IPS-18a (cell line): Measurements from ENCODE around the gene NUP210.

Source experiments
- H3K27ac ChIP-seq: one replicate; pipeline ENCODE4 v1.5.1; 2013; ENCODE audit warnings: low read length
- H3K27me3 ChIP-seq: one replicate; pipeline ENCODE4 v1.6.1; 2013; ENCODE audit warnings: mild to moderate bottlenecking, low read length; ENCODE audit not compliant: control insufficient read depth, insufficient read depth
- H3K36me3 ChIP-seq: one replicate; pipeline ENCODE4 v1.6.1; 2013; ENCODE audit warnings: low read depth, low read length; ENCODE audit not compliant: control insufficient read depth
- H3K4me1 ChIP-seq: one replicate; pipeline ENCODE4 v1.6.1; 2013; ENCODE audit warnings: low read depth, low read length; ENCODE audit not compliant: control insufficient read depth
- H3K4me3 ChIP-seq: one replicate; pipeline ENCODE4 v1.5.1; 2013; ENCODE audit warnings: low read length
- H3K9ac ChIP-seq: one replicate; pipeline ENCODE4 v1.6.1; 2013; ENCODE audit warnings: mild to moderate bottlenecking, low read length, moderate library complexity
- H3K9me3 ChIP-seq: one replicate; pipeline ENCODE4 v1.6.1; 2013; ENCODE audit warnings: low read depth, low read length; ENCODE audit not compliant: control insufficient read depth

Gene NUP210

DNA sequence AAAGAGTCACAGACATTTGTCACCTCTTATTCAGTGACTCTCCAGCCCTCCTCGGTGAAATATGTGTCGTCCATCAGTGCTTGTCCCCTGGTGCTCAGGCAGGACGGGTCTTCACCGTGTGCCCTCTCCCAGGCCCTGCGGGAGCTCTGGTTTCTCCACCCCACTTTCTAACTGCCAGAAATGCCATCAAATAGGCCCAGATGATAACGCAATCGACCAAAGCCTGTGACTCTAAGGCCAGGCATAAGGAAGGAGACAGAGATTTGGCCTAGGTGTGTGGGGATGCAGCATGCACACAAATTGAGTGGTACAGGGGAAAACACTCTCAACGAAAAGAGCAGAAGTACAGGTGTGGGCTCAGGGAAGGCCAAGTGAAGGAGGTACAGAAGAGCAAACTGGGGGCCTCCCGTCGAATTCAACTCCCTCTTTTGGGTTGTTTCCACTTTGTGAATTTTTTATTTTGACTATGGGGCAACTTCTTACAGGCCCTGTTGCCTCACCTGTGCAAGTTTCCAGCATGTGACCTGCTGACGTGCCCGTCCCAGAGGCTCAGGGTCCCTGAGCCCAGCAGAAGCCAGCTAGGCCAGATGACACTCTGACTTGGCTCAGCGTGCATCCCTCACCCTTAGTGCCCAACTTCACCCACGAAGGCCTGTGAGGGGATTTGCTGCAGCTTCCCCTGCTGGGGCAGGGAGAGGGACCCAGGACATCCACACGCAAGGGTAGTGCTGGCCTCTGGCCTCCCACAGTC, 4.7 kb downstream of the NUP210 start:
- Histone ChIP-seq H3K9ac (no peak overlapping the region), H3K27me3 (peaks cover 8% of the 10 kb centered on the region), H3K9me3 (no peaks in the 10 kb centered on the region), H3K4me1 (no peaks in the 10 kb centered on the region), H3K36me3 (no peaks in the 10 kb centered on the region), H3K4me3 (no peak overlapping the region), H3K27ac (no peak overlapping the region)

- Histone ChIP-seq H3K27me3 (peaks cover 6% of the 10 kb centered on the region), H3K27ac (no peak overlapping the region), H3K36me3 (no peaks in the 10 kb centered on the region), H3K9me3 (no peaks in the 10 kb centered on the region), H3K4me3 (no peak overlapping the region), H3K9ac (no peak overlapping the region), H3K4me1 (no peaks in the 10 kb centered on the region)
Measured at GRCh38 chr3:13414040-13414729, 5.9 kb downstream of the NUP210 start.

DNA sequence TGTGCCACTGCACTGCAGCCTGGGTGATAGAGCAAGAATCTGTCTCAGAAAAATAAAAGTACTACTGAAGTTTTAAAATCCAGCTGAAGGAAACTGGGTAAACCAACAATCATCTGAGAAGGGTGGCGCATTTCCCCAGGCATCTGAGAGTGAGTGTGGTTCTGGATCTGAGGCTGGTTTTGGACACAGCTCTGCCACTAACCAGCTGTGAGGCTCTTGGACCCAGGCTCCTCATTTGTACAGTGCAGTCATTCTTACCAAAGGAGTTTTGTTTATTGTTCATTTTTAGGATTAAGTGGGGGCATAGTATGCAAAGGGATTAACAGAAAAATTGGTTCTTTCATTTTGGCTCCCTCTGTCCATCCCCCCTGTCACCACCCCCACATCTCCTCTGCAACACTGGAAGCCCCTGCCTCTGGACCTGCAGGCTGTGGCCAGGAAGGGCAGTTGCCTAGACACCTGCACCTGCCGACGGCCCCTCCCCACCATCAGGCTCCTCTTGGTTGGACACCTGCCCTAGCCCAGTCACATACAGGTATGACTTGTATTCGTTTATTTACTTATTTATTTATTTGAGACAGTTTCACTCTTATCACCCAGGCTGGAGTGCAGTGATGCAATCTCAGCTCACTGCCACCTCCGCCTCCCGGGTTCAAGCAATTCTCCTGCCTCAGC, 8.8 kb downstream of the NUP210 start:
- no peak overlapping the region for H3K4me3 ChIP-seq
- no peak overlapping the region for H3K9ac ChIP-seq
- H3K9me3 ChIP-seq: no peaks in the 10 kb centered on the region
- no peaks in the 10 kb centered on the region for H3K4me1 ChIP-seq
- no peak overlapping the region for H3K27ac ChIP-seq
- H3K27me3 ChIP-seq: no peaks in the 10 kb centered on the region
- no peaks in the 10 kb centered on the region for H3K36me3 ChIP-seq

GRCh38 chr3:13408890-13409289, 11.2 kb downstream of the NUP210 start:
- Histone ChIP-seq H3K27me3 (no peaks in the 10 kb centered on the region), H3K36me3 (no peaks in the 10 kb centered on the region), H3K4me3 (no peak overlapping the region), H3K4me1 (no peaks in the 10 kb centered on the region), H3K9me3 (no peaks in the 10 kb centered on the region), H3K27ac (no peak overlapping the region), H3K9ac (no peak overlapping the region)

DNA sequence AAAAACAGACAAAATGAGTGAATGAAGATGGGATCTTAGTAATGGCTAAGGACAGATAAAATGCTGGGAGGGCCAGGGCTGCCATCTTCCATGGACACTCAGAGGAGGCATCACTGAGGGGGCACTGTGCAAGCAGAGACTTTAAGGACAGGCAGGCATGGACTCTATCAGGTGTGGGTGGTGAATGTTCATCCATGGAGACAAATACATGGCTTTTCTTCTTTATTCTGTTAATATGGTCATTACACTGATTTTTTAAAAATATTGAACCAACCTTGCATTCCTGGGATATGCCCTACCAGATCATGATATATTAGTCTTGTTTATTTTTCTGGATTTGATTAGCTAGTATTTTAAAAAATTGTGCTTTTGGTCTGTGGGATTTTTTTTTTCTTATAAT, 12.2 kb downstream of the NUP210 start:
- H3K9me3 ChIP-seq: no peaks in the 10 kb centered on the region
- H3K9ac ChIP-seq: no peak overlapping the region
- no peaks in the 10 kb centered on the region for H3K36me3 ChIP-seq
- H3K4me1 ChIP-seq: no peaks in the 10 kb centered on the region
- no peak overlapping the region for H3K27ac ChIP-seq
- H3K27me3 ChIP-seq: no peaks in the 10 kb centered on the region
- H3K4me3 ChIP-seq: no peak overlapping the region

GRCh38 chr3:13407475-13407874, 12.6 kb downstream of the NUP210 start:
- Histone ChIP-seq H3K36me3 (no peaks in the 10 kb centered on the region), H3K9me3 (no peaks in the 10 kb centered on the region), H3K27me3 (no peaks in the 10 kb centered on the region), H3K4me3 (no peak overlapping the region), H3K4me1 (no peaks in the 10 kb centered on the region), H3K9ac (no peak overlapping the region), H3K27ac (no peak overlapping the region)

DNA sequence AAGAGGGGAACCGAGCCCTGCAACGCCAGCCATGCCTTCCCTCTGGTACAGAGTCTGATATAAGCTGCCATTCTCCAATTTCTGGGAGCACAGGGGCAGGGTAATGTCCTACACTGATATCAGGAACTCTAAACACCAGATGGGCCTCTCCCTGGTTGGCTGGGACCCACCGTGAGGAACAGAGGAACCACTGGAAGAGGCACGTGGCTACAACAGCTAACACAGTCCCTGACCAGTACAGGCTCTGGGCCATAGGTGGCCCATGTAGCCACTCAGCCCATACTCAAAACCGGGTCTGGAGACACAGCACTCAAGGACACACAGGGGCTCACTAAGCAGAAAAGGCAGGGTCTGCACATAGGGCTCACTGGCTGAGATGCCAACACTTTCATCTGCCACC, 13.9 kb downstream of the NUP210 start:
- Histone ChIP-seq H3K27ac (no peak overlapping the region), H3K9me3 (no peaks in the 10 kb centered on the region), H3K36me3 (no peaks in the 10 kb centered on the region), H3K9ac (no peak overlapping the region), H3K27me3 (no peaks in the 10 kb centered on the region), H3K4me1 (no peaks in the 10 kb centered on the region), H3K4me3 (no peak overlapping the region)

DNA sequence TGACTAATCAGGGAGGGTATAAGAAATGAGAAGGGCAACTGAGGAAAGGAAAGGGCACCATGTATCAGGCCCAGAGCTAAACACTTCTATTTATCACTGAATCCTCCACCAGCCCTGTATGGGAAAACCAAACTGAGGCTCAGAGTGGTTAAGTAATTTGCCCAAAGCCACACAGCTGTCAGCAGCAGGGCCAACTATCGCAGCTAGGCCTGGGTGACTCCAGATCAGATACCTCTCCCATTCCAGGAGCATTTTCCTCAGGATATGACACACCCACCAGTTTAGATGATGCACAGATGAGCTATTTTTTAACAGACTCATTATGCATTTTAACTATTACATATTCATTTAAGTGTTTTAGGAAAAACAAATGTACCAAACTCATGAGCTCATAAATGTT, 14.5 kb downstream of the NUP210 start:
- Histone ChIP-seq H3K27ac (no peak overlapping the region), H3K27me3 (no peaks in the 10 kb centered on the region), H3K9me3 (no peaks in the 10 kb centered on the region), H3K9ac (no peak overlapping the region), H3K36me3 (no peaks in the 10 kb centered on the region), H3K4me3 (no peak overlapping the region), H3K4me1 (no peaks in the 10 kb centered on the region)

DNA sequence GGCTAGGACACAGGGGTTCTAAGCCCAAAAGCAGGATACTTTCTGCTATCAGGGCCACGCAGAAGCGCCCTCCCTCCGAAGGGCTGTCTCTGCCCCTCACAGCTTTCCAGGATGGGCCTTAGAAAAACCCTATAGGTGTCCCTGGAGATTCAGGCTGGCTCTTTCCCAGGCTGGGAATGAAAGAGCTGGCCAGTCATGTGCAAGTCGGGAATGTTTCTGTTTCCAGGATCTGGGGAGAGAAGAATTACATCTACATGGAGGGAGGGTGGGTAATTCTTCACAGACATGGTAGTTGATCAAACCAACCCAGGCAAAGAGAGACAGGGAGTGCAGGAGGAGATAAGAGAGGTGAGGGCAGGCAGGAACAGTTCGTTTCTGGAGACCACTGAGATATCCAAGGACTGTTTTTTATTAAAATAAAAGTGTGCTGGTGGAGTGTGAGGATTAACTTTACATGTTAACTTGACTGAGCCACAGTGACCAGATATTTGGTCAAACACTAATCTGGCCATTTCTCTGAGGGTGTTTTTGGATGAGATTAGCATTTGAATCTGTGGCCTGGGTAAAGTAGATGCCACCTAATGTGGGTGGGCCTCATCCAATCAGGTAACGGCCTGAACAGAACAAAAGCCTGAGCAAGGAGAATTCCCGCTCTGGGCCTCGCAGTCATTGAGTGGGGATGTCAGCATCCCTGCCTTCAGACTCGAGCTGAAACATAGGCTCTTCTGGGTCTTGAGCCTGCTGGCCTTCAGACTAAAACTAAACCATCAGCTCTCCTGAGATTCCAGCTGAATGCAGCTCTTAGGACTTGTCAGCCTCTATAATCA, 15.3 kb downstream of the NUP210 start:
- Histone ChIP-seq H3K9me3 (no peaks in the 10 kb centered on the region), H3K4me1 (no peaks in the 10 kb centered on the region), H3K27ac (no peak overlapping the region), H3K9ac (no peak overlapping the region), H3K36me3 (no peaks in the 10 kb centered on the region), H3K4me3 (no peak overlapping the region), H3K27me3 (no peaks in the 10 kb centered on the region)

- Histone ChIP-seq H3K36me3 (no peaks in the 10 kb centered on the region), H3K9ac (no peak overlapping the region), H3K27ac (no peak overlapping the region), H3K27me3 (no peaks in the 10 kb centered on the region), H3K4me1 (no peaks in the 10 kb centered on the region), H3K4me3 (no peak overlapping the region), H3K9me3 (no peaks in the 10 kb centered on the region)
Measured at GRCh38 chr3:13403847-13404246, 16.3 kb downstream of the NUP210 start.

DNA sequence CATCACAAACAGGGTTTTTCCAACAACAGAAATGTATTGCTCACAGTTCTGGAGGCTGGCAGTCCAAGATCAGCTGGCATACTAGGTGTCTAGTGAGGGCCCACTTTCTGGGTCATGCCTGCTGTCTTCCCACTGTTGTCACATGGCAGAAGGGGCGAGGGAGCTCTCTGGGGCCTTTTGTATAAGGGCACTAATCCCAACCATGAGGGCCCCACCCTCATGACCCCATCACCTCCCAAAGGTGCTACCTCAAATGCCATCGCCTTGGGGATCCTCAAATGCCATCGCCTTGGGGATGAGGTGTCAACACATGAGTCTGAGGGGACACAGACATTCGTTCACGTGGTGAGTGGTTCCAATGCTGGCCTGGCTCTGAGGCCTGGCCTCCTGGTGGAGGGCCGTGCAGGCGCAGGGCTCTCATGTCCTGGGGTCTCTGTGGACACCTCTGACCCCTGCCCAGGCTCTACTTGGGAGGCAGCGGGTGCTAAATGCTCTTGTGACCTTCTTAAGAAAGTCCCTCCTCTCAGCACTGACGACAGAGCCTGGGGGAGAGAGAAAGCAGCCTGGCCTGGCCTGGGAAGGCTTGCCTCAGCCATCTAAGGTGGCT, 16.8 kb downstream of the NUP210 start:
- Histone ChIP-seq H3K36me3 (no peaks in the 10 kb centered on the region), H3K27ac (no peak overlapping the region), H3K9me3 (no peaks in the 10 kb centered on the region), H3K4me3 (no peak overlapping the region), H3K4me1 (no peaks in the 10 kb centered on the region), H3K9ac (no peak overlapping the region), H3K27me3 (no peaks in the 10 kb centered on the region)
